ENCODE measurements around the gene TES. TPM values are rescaled to one million over a fixed set of nuclear protein-coding genes. Genes with fewer than 3 reads are reported as not detected.

TES gene
- total RNA-seq, 1 experiment from 2014 or later = 28.2 TPM

- H4K5ac ChIP-seq (ENCODE audit: insufficient read length, low read depth, low read length) = no peak overlapping the region
- no peak overlapping the region for H4K91ac ChIP-seq (ENCODE audit: insufficient read length, low read depth, low read length)
- H3K18ac ChIP-seq (ENCODE audit: insufficient read length, low read depth, low read length) = no peak overlapping the region
- no peak overlapping the region for H3K27ac ChIP-seq (ENCODE audit: insufficient read length, low read depth, low read length)
- no peak overlapping the region for H3K4ac ChIP-seq (ENCODE audit: low read depth, low read length)
- H3K4me3 Mint-ChIP-seq = no peak overlapping the region
- H3K27me3 Mint-ChIP-seq (ENCODE audit: low read depth) = no peaks in the 10 kb centered on the region
- H3K4me2 ChIP-seq (ENCODE audit: insufficient read depth, insufficient read length, low read length) = no peak overlapping the region
- no peak overlapping the region for H3K56ac ChIP-seq (ENCODE audit: insufficient read length, low read depth, low read length)
- no peaks in the 10 kb centered on the region for H3K23me2 ChIP-seq (ENCODE audit: insufficient read length, low read depth, low read length, poor library complexity, severe bottlenecking)
- no peak for DNase-seq
- H3K36me3 Mint-ChIP-seq (ENCODE audit: insufficient read depth in 1 of 3, low read depth in 3 of 3) = no peaks in the 10 kb centered on the region
- no peaks in the 10 kb centered on the region for H3K9me3 Mint-ChIP-seq
- TF ChIP-seq CTCF (conservative IDR thresholded peaks at IDR 0.05) = no peak
- no peak overlapping the region for H2AFZ ChIP-seq (ENCODE audit: low read length)
- H3K4me1 Mint-ChIP-seq = peaks cover 7 to 9% of the 10 kb centered on the region in 2 experiments
- H3K79me2 ChIP-seq (ENCODE audit: insufficient read depth, low read length) = no peaks in the 10 kb centered on the region
- no peak overlapping the region for H3T11ph ChIP-seq (ENCODE audit: low read length)
- no peak overlapping the region for H3K9ac ChIP-seq (ENCODE audit: extremely low read depth, insufficient read length, low read length)
- H3K27ac Mint-ChIP-seq = no peak overlapping the region
- no peak overlapping the region for H2BK15ac ChIP-seq (ENCODE audit: low read depth, low read length)
- H4K20me1 ChIP-seq (ENCODE audit: control insufficient read depth, insufficient read depth, insufficient read length) = no peaks in the 10 kb centered on the region
- H3K23ac ChIP-seq (ENCODE audit: insufficient read length, low read depth, low read length) = no peak overlapping the region
- no peak overlapping the region for H2BK20ac ChIP-seq (ENCODE audit: low read depth, low read length, poor library complexity, severe bottlenecking)
- no peaks in the 10 kb centered on the region for H3K9me3 ChIP-seq (ENCODE audit: control insufficient read depth, low read depth, low read length)
- H3K79me1 ChIP-seq (ENCODE audit: insufficient read depth, low read depth, low read length, poor library complexity, severe bottlenecking) = no peaks in the 10 kb centered on the region
- no peak overlapping the region for H2BK5ac ChIP-seq (ENCODE audit: insufficient read length, low read length)
- no peak overlapping the region for H4K8ac ChIP-seq (replicated peaks; ENCODE audit: insufficient read length, low read depth, low read length)
- no peak overlapping the region for H2BK12ac ChIP-seq (ENCODE audit: insufficient read length, low read depth, low read length)
- H3K27me3 ChIP-seq (ENCODE audit: insufficient read depth, low read length) = no peaks in the 10 kb centered on the region
- H3K4me1 ChIP-seq (ENCODE audit: insufficient read depth, low read length) = peaks cover 2% of the 10 kb centered on the region; the same call in 1 of the 2 replicates
- no peak overlapping the region for H2BK120ac ChIP-seq (ENCODE audit: low read depth, low read length, poor library complexity, severe bottlenecking)
- H2AK5ac ChIP-seq (ENCODE audit: insufficient read length, low read length) = no peak overlapping the region
- no peak overlapping the region for H3K14ac ChIP-seq (ENCODE audit: insufficient read depth, low read length)
Observed at GRCh38 chr7:116279217-116279616, 68.9 kb downstream of the TES start.
